ENCODE measurements around the gene AIG1. TPM values are rescaled to one million over a fixed set of nuclear protein-coding genes. Genes with fewer than 3 reads are reported as not detected.

The AIG1 gene
- total and polyA plus RNA-seq, 2 of the 4 experiments (the other 2 are of a cell fraction) = 21.3 to 27.1 TPM

GRCh38 chr6:143130928-143131327, 70.2 kb downstream of the AIG1 start:
- Histone ChIP-seq H2BK120ac (ENCODE audit: low read depth, low read length) (no peak overlapping the region), H3K4ac (ENCODE audit: low read depth, low read length) (no peak overlapping the region), H2BK5ac (ENCODE audit: low read depth, low read length, poor library complexity, severe bottlenecking) (no peak overlapping the region), H3K27ac (ENCODE audit: insufficient read depth, low read length) (no peak overlapping the region), H4K8ac (ENCODE audit: low read depth in 2 of 2, low read length in 2 of 2) (no peak overlapping the region), H3K4me2 (ENCODE audit: low read depth, low read length) (no peak overlapping the region), H3K4me3 (ENCODE audit: insufficient read depth, low read depth, low read length) (no peak overlapping the region), H4K20me1 (ENCODE audit: insufficient read depth, low read length) (no peaks in the 10 kb centered on the region), H3K79me1 (ENCODE audit: low read depth in 1 of 2, low read length in 2 of 2) (no peaks in the 10 kb centered on the region), H2AFZ (replicated peaks; ENCODE audit: low read length, poor library complexity) (no peak overlapping the region), H3K9me1 (ENCODE audit: insufficient read depth, low read length) (no peaks in the 10 kb centered on the region), H4K91ac (ENCODE audit: insufficient read depth, low read depth, low read length) (no peak overlapping the region), H2BK20ac (ENCODE audit: low read depth, low read length) (no peak overlapping the region), H3K56ac (ENCODE audit: extremely low read depth, insufficient read depth, low read length) (no peak overlapping the region), H3K36me3 (ENCODE audit: control insufficient read depth, insufficient read depth, low read length) (no peaks in the 10 kb centered on the region), H2BK15ac (ENCODE audit: low read depth, low read length) (no peak overlapping the region), H4K5ac (ENCODE audit: low read depth, low read length) (no peak overlapping the region), H3K4me1 (ENCODE audit: control insufficient read depth, insufficient read depth, low read length) (no peaks in the 10 kb centered on the region), H3K23ac (ENCODE audit: low read depth, low read length) (no peak overlapping the region), H2AK9ac (replicated peaks; ENCODE audit: low read depth, low read length, poor library complexity) (no peak overlapping the region), H3K14ac (replicated peaks; ENCODE audit: low read depth, low read length) (no peak overlapping the region), H2AK5ac (ENCODE audit: low read depth, low read length) (no peak overlapping the region), H3K9ac (ENCODE audit: low read depth, low read length) (no peak overlapping the region), H3K9me3 (ENCODE audit: control insufficient read depth, insufficient read depth, low read length) (peaks cover 9% of the 10 kb centered on the region; the same call in 1 of the 2 replicates), H3K18ac (ENCODE audit: low read depth, low read length) (no peak overlapping the region), H3K27me3 (ENCODE audit: control insufficient read depth, insufficient read depth, low read length) (no peaks in the 10 kb centered on the region)
- no peak for TF ChIP-seq RCOR1 (IDR thresholded peaks at IDR 0.05; ENCODE audit: insufficient replicate concordance, low read length)
- no peak for TF ChIP-seq POLR2A (IDR thresholded peaks at IDR 0.05; ENCODE audit: low read depth, low read length)
- no peak for TF ChIP-seq CTCF (conservative IDR thresholded peaks at IDR 0.05; ENCODE audit: low read depth, low read length)
- no peak for TF ChIP-seq CHD1 (IDR thresholded peaks at IDR 0.05; ENCODE audit: low read depth, low read length)
- no peak for TF ChIP-seq RFX5 (IDR thresholded peaks at IDR 0.05; ENCODE audit: low read depth, low read length)
- TF ChIP-seq NFE2L2 (IDR thresholded peaks at IDR 0.05; ENCODE audit: low read depth, low read length) = no peak
- TF ChIP-seq SMC3 (IDR thresholded peaks at IDR 0.05; ENCODE audit: low read depth, low read length) = no peak
- TF ChIP-seq CEBPB (IDR thresholded peaks at IDR 0.05; ENCODE audit: low read depth, low read length) = no peak
- TF ChIP-seq USF2 (IDR thresholded peaks at IDR 0.05; ENCODE audit: low read depth, low read length) = no peak
- TF ChIP-seq FOS (IDR thresholded peaks at IDR 0.05; ENCODE audit: low read depth, low read length) = no peak
- TF ChIP-seq BHLHE40 (IDR thresholded peaks at IDR 0.05; ENCODE audit: low read depth, low read length) = no peak
- TF ChIP-seq MXI1 (IDR thresholded peaks at IDR 0.05; ENCODE audit: borderline replicate concordance, low read depth, low read length) = no peak
- TF ChIP-seq MAFK (IDR thresholded peaks at IDR 0.05; ENCODE audit: low read depth, low read length) = no peak
- in situ Hi-C loops (cut with MboI; ENCODE audit: low sequenced_read_pairs) = no loop called here
- dilution Hi-C loops (cut with HindIII; ENCODE audit: low sequenced_read_pairs, unreplicated experiment) = no loop called here
- no TSS peak for BruUV-seq (replicated peaks)
- ChIA-PET POLR2A (ENCODE audit: unreplicated experiment) (no interaction called here), CTCF (no interaction called here)
- no peak for DNase-seq
- no peak for ATAC-seq (ENCODE audit: low read depth)
- intact Hi-C loops (cut with micrococcal nuclease) = no loop called here
- WGBS, 2 experiments (ENCODE audit: extremely low coverage in 2 of 2, insufficient read length in 1 of 2) = no CpG with 5 or more reads among the region's 1 CpG
